Epithelial cell of proximal tubule (primary cell): Measurements from ENCODE around the gene RBFOX2. TPM values are rescaled to one million over a fixed set of nuclear protein-coding genes. Genes with fewer than 3 reads are reported as not detected.
"Not testable (repeated sequence)": the region's sequence is repeated elsewhere in the genome, so short reads cannot be mapped to it uniquely, and the experiment has no call there.

Source experiments
- DNase-seq: peaks from one replicate; pipeline ENCODE4 v3.0.0-alpha.2; 2011; ENCODE audit warnings: low read depth
- H3K4me3 ChIP-seq: 2 replicates; pipeline ENCODE4 v1.5.1; 2011; ENCODE audit warnings: low read depth, mild to moderate bottlenecking, low read length
- total RNA-seq: library from RNA; depleted of rRNA; stranded (reverse); fragments of >200 nt; gene quantifications from 2 replicates; pipeline ENCODE4 v1.2.3, GENCODE V29; 2015
- TF ChIP-seq, protein P1 (sequence below): conservative IDR thresholded peaks from 2 replicates; pipeline ENCODE4 v1.5.1; 2012; ENCODE audit warnings: low read depth, mild to moderate bottlenecking, low read length

The RBFOX2 gene
- total RNA-seq, 1 donor from 2014 or later: 67.0 TPM

DNA sequence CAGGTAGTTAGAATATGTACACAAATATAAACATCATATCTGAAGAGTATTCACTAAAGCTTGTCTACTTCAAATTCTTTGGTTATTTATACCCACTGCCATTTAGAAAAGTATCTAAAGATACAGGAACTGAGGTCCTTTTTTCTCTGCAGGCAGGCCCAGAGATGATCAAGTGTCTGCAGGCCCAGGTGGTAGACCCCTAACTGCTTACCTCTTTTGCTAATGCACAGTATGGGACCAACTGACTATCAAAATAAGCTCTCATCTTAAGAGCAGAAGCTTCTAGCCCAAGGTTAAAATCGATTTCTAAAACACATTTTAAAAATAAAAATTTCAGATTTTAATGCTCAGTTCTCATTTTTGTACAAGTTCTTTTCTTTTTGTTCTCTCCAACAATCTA lies 229.5 kb downstream of the RBFOX2 start:
- TF ChIP-seq, protein P1, sequence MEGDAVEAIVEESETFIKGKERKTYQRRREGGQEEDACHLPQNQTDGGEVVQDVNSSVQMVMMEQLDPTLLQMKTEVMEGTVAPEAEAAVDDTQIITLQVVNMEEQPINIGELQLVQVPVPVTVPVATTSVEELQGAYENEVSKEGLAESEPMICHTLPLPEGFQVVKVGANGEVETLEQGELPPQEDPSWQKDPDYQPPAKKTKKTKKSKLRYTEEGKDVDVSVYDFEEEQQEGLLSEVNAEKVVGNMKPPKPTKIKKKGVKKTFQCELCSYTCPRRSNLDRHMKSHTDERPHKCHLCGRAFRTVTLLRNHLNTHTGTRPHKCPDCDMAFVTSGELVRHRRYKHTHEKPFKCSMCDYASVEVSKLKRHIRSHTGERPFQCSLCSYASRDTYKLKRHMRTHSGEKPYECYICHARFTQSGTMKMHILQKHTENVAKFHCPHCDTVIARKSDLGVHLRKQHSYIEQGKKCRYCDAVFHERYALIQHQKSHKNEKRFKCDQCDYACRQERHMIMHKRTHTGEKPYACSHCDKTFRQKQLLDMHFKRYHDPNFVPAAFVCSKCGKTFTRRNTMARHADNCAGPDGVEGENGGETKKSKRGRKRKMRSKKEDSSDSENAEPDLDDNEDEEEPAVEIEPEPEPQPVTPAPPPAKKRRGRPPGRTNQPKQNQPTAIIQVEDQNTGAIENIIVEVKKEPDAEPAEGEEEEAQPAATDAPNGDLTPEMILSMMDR: no peak
- no peak for DNase-seq
- no peak overlapping the region for H3K4me3 ChIP-seq

DNA sequence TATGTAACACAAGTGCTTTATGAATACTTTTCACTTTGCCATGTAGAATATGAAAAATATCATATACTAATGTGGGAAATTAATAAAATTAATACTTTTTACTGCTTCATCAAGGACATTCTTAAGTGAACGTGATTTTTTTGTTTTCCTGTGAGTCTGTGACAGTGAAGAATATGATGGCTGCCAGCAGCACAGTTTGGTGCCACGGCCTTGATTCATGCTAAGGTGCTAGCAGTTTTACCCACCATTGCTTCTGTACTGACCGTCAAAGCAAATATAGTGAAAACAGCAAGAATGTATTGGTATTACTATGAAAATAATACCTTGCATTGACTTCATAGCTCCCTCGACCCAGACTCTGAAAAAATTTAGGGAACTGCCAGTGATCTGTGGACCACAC lies 231.2 kb downstream of the RBFOX2 start:
- H3K4me3 ChIP-seq: no peak overlapping the region
- TF ChIP-seq, protein P1: no peak
- no peak for DNase-seq

DNA sequence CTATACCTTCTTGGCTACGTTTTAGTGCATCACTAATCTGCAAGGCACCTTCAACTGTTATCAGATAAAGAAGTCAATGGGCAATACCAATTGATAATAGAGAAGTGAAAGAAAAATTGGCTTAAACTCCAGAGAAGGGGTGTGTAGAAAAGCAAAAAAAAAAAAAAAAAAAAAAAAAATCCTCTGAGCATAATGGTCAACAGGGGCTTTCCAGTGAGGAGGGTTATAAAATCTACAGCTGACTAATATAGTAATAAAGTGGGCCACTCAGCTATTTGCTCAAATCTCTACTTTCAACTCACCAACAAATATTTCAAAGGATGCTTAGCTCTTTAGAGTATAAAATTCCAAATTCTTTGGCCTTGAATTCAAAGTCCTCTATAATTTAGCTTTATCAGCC lies 233.1 kb downstream of the RBFOX2 start:
- H3K4me3 ChIP-seq: no peak overlapping the region
- TF ChIP-seq, protein P1: no peak
- no peak for DNase-seq

DNA sequence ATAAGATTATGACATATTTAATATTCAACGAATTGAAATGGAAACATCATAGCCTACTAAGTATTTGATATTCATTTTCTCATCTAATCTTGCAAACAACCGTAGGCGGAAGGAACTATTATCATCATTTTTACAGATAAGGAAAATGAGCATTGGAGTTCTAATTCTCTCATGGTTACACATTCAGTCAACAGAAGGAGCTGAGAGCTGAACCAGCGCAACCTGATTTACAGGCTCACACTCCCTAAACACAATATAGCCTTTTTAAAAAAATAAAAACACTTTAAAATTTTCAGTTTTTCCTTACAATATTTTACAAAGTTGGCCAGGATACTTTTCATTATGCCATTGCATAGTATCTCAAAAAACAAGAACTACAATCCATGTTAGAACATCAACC lies 236.1 kb downstream of the RBFOX2 start:
- H3K4me3 ChIP-seq: no peak overlapping the region
- TF ChIP-seq, protein P1: no peak
- DNase-seq: no peak

DNA sequence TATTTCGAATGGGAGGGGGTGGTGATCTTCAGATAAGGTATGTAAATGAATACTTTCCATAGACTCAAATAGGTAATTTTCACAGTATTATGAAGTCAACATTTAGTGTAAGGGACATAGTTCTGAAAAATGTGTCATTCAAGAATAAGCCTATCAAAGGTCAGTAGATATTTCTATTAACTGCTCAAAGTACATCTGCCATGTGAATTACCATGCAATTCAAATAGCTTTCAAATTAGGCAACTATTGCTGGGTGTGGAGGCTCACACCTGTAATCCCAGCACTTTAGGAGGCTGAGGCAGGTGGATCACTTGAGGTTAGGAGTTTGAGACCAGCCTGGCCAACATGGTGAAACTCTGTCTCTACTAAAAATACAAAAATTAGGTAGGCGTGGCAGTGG lies 236.8 kb downstream of the RBFOX2 start:
- not testable (repeated sequence) for DNase-seq, H3K4me3 ChIP-seq

DNA sequence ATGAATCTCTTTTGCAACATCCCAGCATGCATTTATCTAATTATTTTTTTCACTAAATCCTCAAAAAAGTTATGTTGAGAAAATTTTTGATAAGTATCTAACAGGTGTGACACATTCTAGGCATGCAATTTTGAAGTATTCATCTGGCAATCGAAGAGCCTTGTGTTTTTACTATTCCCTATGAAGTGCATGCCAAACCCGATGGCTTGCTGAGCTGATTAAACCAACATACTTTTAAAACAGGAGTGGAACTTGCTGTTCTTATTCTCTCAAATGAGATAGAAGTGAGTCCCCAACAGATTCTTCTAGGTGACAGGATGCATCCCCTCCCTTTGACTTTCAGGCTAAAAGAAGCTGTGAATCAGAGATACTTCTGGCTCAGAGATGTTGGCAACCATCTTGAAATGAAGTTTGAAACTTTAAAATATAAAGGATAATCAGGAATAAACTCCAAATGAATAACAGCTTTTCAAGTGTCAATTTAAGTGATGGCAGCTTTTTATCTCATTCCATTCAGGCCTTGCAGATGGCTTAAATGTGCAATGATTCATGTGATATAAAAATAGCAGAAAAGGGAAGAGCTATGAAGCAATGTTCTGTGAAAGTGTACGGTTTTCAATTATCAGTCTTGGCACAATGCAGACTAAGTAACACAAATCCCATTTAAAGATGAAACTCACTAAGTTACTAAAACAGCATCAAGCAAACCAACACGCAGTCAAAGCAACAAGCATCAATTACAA lies 243.3 kb downstream of the RBFOX2 start:
- TF ChIP-seq, protein P1: no peak
- no peak for DNase-seq
- H3K4me3 ChIP-seq: no peak overlapping the region

DNA sequence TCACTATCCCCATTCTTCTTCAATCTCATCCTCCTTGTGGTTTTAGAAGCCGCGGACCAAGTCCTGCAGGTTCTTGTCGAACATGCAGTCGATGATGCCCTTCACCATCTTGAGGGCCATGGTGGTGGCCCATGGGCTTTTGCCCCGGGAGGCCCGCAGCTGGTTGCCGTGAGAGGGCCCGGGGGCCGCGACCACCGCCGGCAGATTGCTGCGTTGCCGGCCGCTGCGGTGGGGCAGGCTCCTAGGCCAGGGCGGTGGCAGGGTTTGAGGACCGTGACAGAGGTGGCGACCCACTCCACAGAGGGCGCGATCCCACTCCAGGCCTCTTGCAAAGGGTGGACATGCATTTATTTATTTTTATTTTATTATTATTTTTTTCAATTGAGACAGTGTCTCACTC lies 244.0 kb downstream of the RBFOX2 start:
- no peak for DNase-seq
- H3K4me3 ChIP-seq: no peak overlapping the region
- TF ChIP-seq, protein P1: no peak
